HepG2 (cell line): ENCODE data around the gene JAM2. TPM values are rescaled to one million over a fixed set of nuclear protein-coding genes. Genes with fewer than 3 reads are reported as not detected.
A peak's percentile ranks its signal among the peaks of the same experiment; 100 is the strongest.

Source experiments
- ATRX ChIP-seq: sonication (generic); formaldehyde crosslinking; IDR thresholded peaks from 2 replicates; pipeline ENCODE4 v1.4.0; 2020; ENCODE audit warnings: missing genetic modification reagents, borderline replicate concordance
- CC2D1A ChIP-seq: sonication (generic); formaldehyde crosslinking; IDR thresholded peaks from 2 replicates; pipeline ENCODE4 v1.8.1; 2023; ENCODE audit warnings: mild to moderate bottlenecking, missing genetic modification reagents
- CCAR2 ChIP-seq: fragments of 200-400 bp; formaldehyde crosslinking; optimal IDR thresholded peaks from 2 replicates; pipeline ENCODE3; 2018; ENCODE audit warnings: low read depth, mild to moderate bottlenecking, low read length, moderate library complexity
- CEBPB ChIP-seq: IDR thresholded peaks from 2 replicates; pipeline ENCODE4 v1.6.1; 2011; ENCODE audit warnings: low read depth, low read length, improper control_type of control experiment, borderline replicate concordance
- CHD2 ChIP-seq: IDR thresholded peaks from 2 replicates; pipeline ENCODE4 v1.6.1; 2011; ENCODE audit warnings: low read depth, low read length, improper control_type of control experiment
- DMAP1 ChIP-seq: IDR thresholded peaks from 2 replicates; pipeline ENCODE4 v1.6.1; 2016
- GABPB1 ChIP-seq: IDR thresholded peaks from 2 replicates; pipeline ENCODE4 v1.6.1; 2016; ENCODE audit warnings: mild to moderate bottlenecking, missing genetic modification reagents, moderate library complexity, missing compliant biosample characterization
- GTF3A ChIP-seq: sonication (generic); formaldehyde crosslinking; conservative IDR thresholded peaks from 2 replicates; pipeline ENCODE4 v1.4.0; 2020; ENCODE audit warnings: mild to moderate bottlenecking, missing genetic modification reagents
- JUN ChIP-seq: sonication (generic); formaldehyde crosslinking; IDR thresholded peaks from 2 replicates; pipeline ENCODE4 v1.4.0; 2020; ENCODE audit warnings: mild to moderate bottlenecking, missing genetic modification reagents
- KLF11 ChIP-seq: IDR thresholded peaks from 2 replicates; pipeline ENCODE4 v1.6.1; 2016; ENCODE audit warnings: missing compliant biosample characterization
- KLF6 ChIP-seq: IDR thresholded peaks from 2 replicates; pipeline ENCODE4 v1.8.0; 2016; ENCODE audit warnings: missing biosample characterization, missing genetic modification reagents
- KMT2A ChIP-seq: sonication (generic); formaldehyde crosslinking; IDR thresholded peaks from 2 replicates; pipeline ENCODE4 v1.4.0; 2020; ENCODE audit warnings: missing genetic modification reagents
- NR3C1 ChIP-seq: sonication (generic); formaldehyde crosslinking; IDR thresholded peaks from 2 replicates; pipeline ENCODE4 v1.4.0; 2020; ENCODE audit warnings: missing genetic modification reagents
- PITX1 ChIP-seq: sonication (generic); formaldehyde crosslinking; IDR thresholded peaks from 2 replicates; pipeline ENCODE4 v1.5.1; 2020; ENCODE audit warnings: mild to moderate bottlenecking, missing genetic modification reagents
- POLR2A ChIP-seq, 2 experiments: IDR thresholded peaks; 2 replicates each; pipeline ENCODE4 v1.6.1; 2011; ENCODE audit warnings: low read depth in 2 of 2, low read length in 2 of 2, mild to moderate bottlenecking in 1 of 2, moderate library complexity in 1 of 2; ENCODE audit not compliant: insufficient read depth in 1 of 2
- POLR2AphosphoS5 ChIP-seq: IDR thresholded peaks from 2 replicates; pipeline ENCODE4 v1.6.1; 2012; ENCODE audit warnings: low read depth, low read length
- POLR2G ChIP-seq: fragments of 200-400 bp; formaldehyde crosslinking; IDR thresholded peaks from 2 replicates; pipeline ENCODE4 v1.6.1; 2018; ENCODE audit warnings: mild to moderate bottlenecking, low read depth, low read length, moderate library complexity
- RBM22 ChIP-seq: fragments of 200-400 bp; formaldehyde crosslinking; optimal IDR thresholded peaks from 2 replicates; pipeline ENCODE3; 2017; ENCODE audit warnings: mild to moderate bottlenecking, low read length, moderate library complexity
- RBM39 ChIP-seq: fragments of 200-400 bp; formaldehyde crosslinking; IDR thresholded peaks from one replicate; pipeline ENCODE4 v1.6.1; 2018; ENCODE audit warnings: antibody characterized with exemption, mild to moderate bottlenecking, low read depth, low read length; ENCODE audit not compliant: poor library complexity, severe bottlenecking
- SALL1 ChIP-seq: sonication (generic); formaldehyde crosslinking; IDR thresholded peaks from 2 replicates; pipeline ENCODE4 v1.8.0; 2022; ENCODE audit warnings: mild to moderate bottlenecking, missing genetic modification reagents
- TARDBP ChIP-seq: sonication (generic); formaldehyde crosslinking; IDR thresholded peaks from 2 replicates; pipeline ENCODE4 v1.8.0; 2022; ENCODE audit warnings: mild to moderate bottlenecking, missing genetic modification reagents
- ZBTB3 ChIP-seq: sonication (generic); formaldehyde crosslinking; IDR thresholded peaks from 2 replicates; pipeline ENCODE4 v1.4.0; 2020; ENCODE audit warnings: low read depth, mild to moderate bottlenecking, moderate library complexity, missing genetic modification reagents, borderline replicate concordance
- ZMAT3 ChIP-seq: sonication (generic); formaldehyde crosslinking; conservative IDR thresholded peaks from 2 replicates; pipeline ENCODE4 v1.7.0; 2021; ENCODE audit warnings: missing genetic modification reagents
- ZMYM4 ChIP-seq: sonication (generic); formaldehyde crosslinking; IDR thresholded peaks from 2 replicates; pipeline ENCODE4 v1.8.1; 2023; ENCODE audit warnings: mild to moderate bottlenecking, missing genetic modification reagents
- ZNF138 ChIP-seq: sonication (generic); formaldehyde crosslinking; IDR thresholded peaks from 2 replicates; pipeline ENCODE4 v1.5.0; 2020; ENCODE audit warnings: mild to moderate bottlenecking, low read depth, missing genetic modification reagents
- ZNF17 ChIP-seq: sonication (generic); formaldehyde crosslinking; IDR thresholded peaks from 2 replicates; pipeline ENCODE4 v1.5.0; 2020; ENCODE audit warnings: mild to moderate bottlenecking, missing genetic modification reagents
- ZNF530 ChIP-seq: sonication (generic); formaldehyde crosslinking; IDR thresholded peaks from 2 replicates; pipeline ENCODE4 v1.5.0; 2020; ENCODE audit warnings: low read depth, mild to moderate bottlenecking, missing genetic modification reagents
- ZNF607 ChIP-seq: sonication (generic); formaldehyde crosslinking; IDR thresholded peaks from 2 replicates; pipeline ENCODE4 v1.5.1; 2020; ENCODE audit warnings: missing genetic modification reagents, mild to moderate bottlenecking, borderline replicate concordance
- ZNF850 ChIP-seq: sonication (generic); formaldehyde crosslinking; conservative IDR thresholded peaks from 2 replicates; pipeline ENCODE4 v1.9.0; 2021; ENCODE audit warnings: mild to moderate bottlenecking, missing genetic modification reagents
- ZNF891 ChIP-seq: sonication (generic); formaldehyde crosslinking; IDR thresholded peaks from 2 replicates; pipeline ENCODE4 v1.5.0; 2020; ENCODE audit warnings: mild to moderate bottlenecking, missing genetic modification reagents
- polyA plus RNA-seq, 8 experiments: library from polyadenylated mRNA; depleted of rRNA in 3 of 8; stranded (reverse) in 7 of 8; unstranded in 1 of 8; fragments of >200 nt; fragmentation: Illumina TruSeq in 4 of 8; extraction: Trizol in 4 of 8; gene quantifications; 2 replicates each; pipeline versions ENCODE4 v1.2.1 to v1.2.3, GENCODE V29; 2011 to 2016; ENCODE audit warnings: low read depth in 4 of 8, missing spikeins in 1 of 8, mixed read lengths in 1 of 8; ENCODE audit not compliant: insufficient read depth in 1 of 8
- total RNA-seq, 5 experiments: library from RNA; depleted of rRNA; stranded (reverse); fragments of >200 nt; fragmentation: Illumina TruSeq; extraction: Trizol; gene quantifications; 2 replicates each; pipeline ENCODE4 v1.2.3, GENCODE V29; 2016; ENCODE audit warnings: low read depth in 1 of 5
- TF ChIP-seq, protein P1 (sequence below): sonication (generic); formaldehyde crosslinking; IDR thresholded peaks from 2 replicates; pipeline ENCODE4 v1.4.0; 2020; ENCODE audit warnings: missing genetic modification reagents
- TF ChIP-seq, protein P2 (sequence below): sonication (generic); formaldehyde crosslinking; IDR thresholded peaks from 2 replicates; pipeline ENCODE4 v1.9.0; 2022; ENCODE audit warnings: missing genetic modification reagents, mild to moderate bottlenecking, borderline replicate concordance

JAM2 gene
- total and polyA plus RNA-seq, 2 of the 13 experiments (the other 11 are each of a cell fraction or from before 2014, with no cell fraction given) = 0.07 TPM; not detected in 1

DNA sequence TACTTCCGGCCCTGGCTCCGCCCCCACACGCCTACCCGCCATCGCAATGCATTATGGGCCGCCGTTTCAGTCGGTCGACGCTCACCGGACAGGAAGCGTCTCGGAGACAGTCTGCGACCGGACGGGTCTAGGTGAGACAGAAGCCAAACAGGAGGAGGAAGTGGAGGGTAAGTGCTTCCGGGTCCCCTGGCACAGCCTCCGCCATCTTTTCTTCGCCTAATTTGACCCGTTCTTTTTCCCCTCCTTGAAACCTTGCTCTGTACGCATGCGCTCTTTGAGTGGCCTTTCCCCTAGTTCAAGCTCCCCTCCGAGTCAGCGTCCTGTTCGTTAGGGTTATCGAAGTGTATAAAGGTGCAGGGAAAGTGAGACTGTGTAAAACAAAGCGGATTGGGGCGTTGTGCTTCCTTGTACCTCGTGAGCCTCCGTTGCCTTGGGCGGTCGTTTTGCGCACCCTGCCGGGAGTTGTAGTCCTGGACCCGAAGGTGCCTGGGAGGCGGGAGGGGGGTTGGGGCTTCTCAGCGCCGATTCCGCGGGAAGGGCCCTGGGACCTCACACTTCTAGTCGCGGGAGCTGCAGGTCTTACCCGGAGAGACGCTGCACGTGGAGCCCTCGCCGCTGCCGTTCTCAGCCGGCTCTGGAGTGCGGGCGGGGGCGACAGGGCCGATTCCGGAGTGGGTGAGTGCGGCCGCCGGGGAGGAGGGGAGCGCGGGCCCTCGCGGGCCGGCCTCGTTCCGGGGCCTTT lies 96.0 kb downstream of the JAM2 start, which contains the start of the genes ATP5PF and GABPA (continued):
- TF ChIP-seq KLF6 (CRISPR knock-in tag) (no peak; the same call in 1 of the 2 replicates), ATRX (CRISPR knock-in tag) (no peak), GTF3A (no peak), ZNF530 (no peak), DMAP1 (CRISPR knock-in tag) (peak; percentile 90), ZNF607 (peak; percentile 73; the same call in 1 of the 2 replicates), JUN (CRISPR knock-in tag) (peak; percentile 68; the same call in 1 of the 2 replicates), SALL1 (peak; percentile 87), PITX1 (CRISPR knock-in tag) (peak; percentile 72; the same call in 1 of the 2 replicates), POLR2G (peak; percentile 79), POLR2A (IDR thresholded peaks at IDR 0.05; ENCODE audit: insufficient read depth in 1 of 2, low read depth in 2 of 2, low read length in 2 of 2) (peak; percentile 50 to 73; a peak in 3 of 4 replicates), ZBTB3 (0 out of 2 replicates have a peak, but pooled peaks have one; percentile 74), ZMYM4 (peak; percentile 68), ZMAT3 (CRISPR knock-in tag) (peak; percentile 72; the same call in 1 of the 2 replicates), KMT2A (peak; percentile 57), CCAR2 (no peak), ZNF17 (CRISPR knock-in tag) (no peak), CC2D1A (CRISPR knock-in tag) (no peak), KLF11 (CRISPR knock-in tag) (no peak), RBM39 (peak; percentile 80), TARDBP (CRISPR knock-in tag) (no peak; the same call in 1 of the 2 replicates), RBM22 (peak; percentile 60), ZNF138 (CRISPR knock-in tag) (peak; percentile 28; the same call in 1 of the 2 replicates), CEBPB (no peak), GABPB1 (peak; percentile 94), CHD2 (peak; percentile 60; the same call in 1 of the 2 replicates), POLR2AphosphoS5 (peak; percentile 59), ZNF850 (CRISPR knock-in tag) (no peak), ZNF891 (CRISPR knock-in tag) (no peak; the same call in 1 of the 2 replicates), NR3C1 (CRISPR knock-in tag) (no peak)
- TF ChIP-seq, protein P1, sequence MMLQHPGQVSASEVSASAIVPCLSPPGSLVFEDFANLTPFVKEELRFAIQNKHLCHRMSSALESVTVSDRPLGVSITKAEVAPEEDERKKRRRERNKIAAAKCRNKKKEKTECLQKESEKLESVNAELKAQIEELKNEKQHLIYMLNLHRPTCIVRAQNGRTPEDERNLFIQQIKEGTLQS = no peak
- TF ChIP-seq, protein P2, sequence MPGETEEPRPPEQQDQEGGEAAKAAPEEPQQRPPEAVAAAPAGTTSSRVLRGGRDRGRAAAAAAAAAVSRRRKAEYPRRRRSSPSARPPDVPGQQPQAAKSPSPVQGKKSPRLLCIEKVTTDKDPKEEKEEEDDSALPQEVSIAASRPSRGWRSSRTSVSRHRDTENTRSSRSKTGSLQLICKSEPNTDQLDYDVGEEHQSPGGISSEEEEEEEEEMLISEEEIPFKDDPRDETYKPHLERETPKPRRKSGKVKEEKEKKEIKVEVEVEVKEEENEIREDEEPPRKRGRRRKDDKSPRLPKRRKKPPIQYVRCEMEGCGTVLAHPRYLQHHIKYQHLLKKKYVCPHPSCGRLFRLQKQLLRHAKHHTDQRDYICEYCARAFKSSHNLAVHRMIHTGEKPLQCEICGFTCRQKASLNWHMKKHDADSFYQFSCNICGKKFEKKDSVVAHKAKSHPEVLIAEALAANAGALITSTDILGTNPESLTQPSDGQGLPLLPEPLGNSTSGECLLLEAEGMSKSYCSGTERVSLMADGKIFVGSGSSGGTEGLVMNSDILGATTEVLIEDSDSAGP = peak; percentile 91; the same call in 1 of the 2 replicates
